Keratinocyte (primary cell): Measurements from ENCODE around the gene RCHY1.

Experiments used
- CTCF ChIP-seq, 3 experiments: IDR thresholded peaks in 1 of 3; conservative IDR thresholded peaks in 1 of 3; optimal IDR thresholded peaks in 1 of 3; 2 replicates in 2 of 3; 3 replicates in 1 of 3; pipeline versions ENCODE3 to v1.5.1; 2011; ENCODE audit warnings: low read length in 3 of 3, mild to moderate bottlenecking in 3 of 3, moderate library complexity in 2 of 3, control low read depth in 1 of 3, inconsistent platforms in 1 of 3; ENCODE audit not compliant: insufficient read depth in 2 of 3; ENCODE audit errors: extremely low read depth in 1 of 3
- EZH2 ChIP-seq: IDR thresholded peaks from one replicate; pipeline ENCODE4 v1.6.1; 2012; ENCODE audit warnings: inconsistent platforms, mild to moderate bottlenecking, low read length, moderate library complexity

GRCh38 chr4:75457365-75457764 is 56.8 kb downstream of the RCHY1 start:
- TF ChIP-seq CTCF (optimal IDR thresholded peaks at IDR 0.05 in 1 of 3, IDR thresholded peaks at IDR 0.05 in 1 of 3, conservative IDR thresholded peaks at IDR 0.05 in 1 of 3; ENCODE audit: extremely low read depth in 1 of 3, insufficient read depth in 2 of 3, low read length in 3 of 3) (no peak), EZH2 (no peak)
